HG02763 (cell line): ENCODE results near the gene IGSF3.
"Not testable (repeated sequence)": the region's sequence is repeated elsewhere in the genome, so short reads cannot be mapped to it uniquely, and the experiment has no call there.

ENCODE experiments used
- ATAC-seq: cut with Tn5 transposase; IDR thresholded peaks from one replicate; pipeline ENCODE4 v1.9.1; 2021; ENCODE audit warnings: mild to moderate bottlenecking, moderate library complexity; ENCODE audit not compliant: unreplicated experiment

The IGSF3 gene

GRCh38 chr1:116580446-116581322 lies 86.8 kb downstream of the IGSF3 start:
- ATAC-seq = no peak

DNA sequence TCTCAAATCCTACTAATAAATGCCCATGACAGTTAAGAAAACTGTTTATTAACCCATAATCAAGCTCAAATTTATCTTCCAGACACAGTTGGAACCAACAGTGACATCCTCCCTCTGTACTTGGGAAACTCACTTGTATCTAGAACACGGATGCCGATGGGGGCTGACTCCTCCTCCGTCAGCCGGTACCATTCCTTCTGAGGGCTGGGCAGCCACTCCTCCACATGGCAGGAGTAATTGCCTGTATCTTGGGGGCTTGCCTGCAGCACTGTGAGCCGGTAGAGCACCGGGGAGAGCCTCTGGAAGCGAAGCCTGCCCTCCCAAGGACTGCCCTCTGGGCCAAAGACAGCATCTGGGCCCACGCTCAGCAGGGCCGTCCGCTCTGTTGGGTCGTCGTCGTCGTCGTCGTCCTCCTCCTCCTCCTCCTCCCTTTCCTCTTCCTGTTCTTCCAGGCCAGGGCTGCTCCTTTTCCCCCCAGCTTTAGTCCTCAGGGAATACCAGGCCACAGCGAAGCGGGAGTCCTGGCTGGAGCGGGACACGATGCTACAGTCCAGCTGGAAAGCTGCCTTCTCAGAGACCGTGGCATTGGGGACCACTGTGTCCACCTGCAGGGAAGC lies 88.2 kb downstream of the IGSF3 start:
- ATAC-seq = no peak

- ATAC-seq = no peak
Measured at GRCh38 chr1:116578581-116578980, 89.0 kb downstream of the IGSF3 start.

- ATAC-seq = no peak
Measured at GRCh38 chr1:116577759-116578314, 89.7 kb downstream of the IGSF3 start.

GRCh38 chr1:116574581-116575291 lies 92.8 kb downstream of the IGSF3 start:
- ATAC-seq = no peak

GRCh38 chr1:116573431-116574095 lies 94.0 kb downstream of the IGSF3 start:
- no peak for ATAC-seq

GRCh38 chr1:116572771-116573430 lies 94.6 kb downstream of the IGSF3 start:
- ATAC-seq = no peak

DNA sequence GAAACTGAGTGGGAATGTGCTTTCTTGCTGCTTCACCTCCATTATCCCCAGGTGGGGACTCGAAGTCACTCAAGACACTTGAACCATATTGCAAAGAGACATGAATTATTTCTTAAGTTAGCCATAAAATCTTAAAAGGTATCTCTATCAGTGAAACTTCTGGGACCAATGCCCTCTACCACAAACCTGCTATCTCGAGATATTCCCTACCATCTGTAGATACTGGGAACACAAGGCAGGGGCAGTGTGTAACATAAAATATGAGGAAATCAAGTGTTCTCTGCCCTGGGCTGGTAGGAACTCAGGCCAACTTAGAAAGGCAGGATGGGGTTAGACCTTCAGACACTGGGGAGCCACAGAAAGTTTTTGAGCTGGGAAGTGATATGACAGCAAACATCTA lies 95.4 kb downstream of the IGSF3 start:
- ATAC-seq = no peak

DNA sequence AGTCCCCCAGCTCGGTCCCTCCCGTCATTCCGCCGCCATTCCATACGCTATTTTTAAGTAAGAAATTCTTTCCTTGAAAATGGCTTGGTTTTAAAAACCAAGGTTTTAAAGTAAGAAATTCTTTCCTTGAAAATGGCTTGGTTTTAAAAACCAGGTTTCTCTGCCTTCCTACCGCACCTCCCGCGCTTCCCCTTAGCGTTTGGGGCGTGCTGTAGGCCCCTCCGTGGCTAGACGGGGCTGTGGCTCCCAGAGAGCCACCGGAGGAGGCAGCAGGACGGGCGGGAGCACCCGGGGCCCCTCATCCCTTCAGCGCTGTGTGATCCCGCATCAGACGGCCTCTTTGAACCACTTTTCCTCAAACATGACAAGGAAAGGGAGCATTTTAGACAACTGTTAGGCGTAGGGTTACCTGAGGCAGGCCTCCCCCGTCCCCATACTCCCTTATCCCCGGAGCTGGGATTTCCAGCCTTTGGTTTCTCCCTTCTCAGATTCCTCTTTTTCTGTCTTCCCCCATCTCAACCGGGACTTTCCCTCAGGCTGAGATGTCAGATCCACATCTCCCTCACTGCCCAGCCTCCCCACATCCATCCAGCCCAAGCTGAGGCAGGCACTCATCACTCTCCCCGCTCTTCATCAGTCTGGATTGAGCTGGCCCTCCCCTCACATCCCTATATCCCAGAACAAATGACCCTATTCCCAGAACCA lies 96.2 kb downstream of the IGSF3 start:
- no peak for ATAC-seq

DNA sequence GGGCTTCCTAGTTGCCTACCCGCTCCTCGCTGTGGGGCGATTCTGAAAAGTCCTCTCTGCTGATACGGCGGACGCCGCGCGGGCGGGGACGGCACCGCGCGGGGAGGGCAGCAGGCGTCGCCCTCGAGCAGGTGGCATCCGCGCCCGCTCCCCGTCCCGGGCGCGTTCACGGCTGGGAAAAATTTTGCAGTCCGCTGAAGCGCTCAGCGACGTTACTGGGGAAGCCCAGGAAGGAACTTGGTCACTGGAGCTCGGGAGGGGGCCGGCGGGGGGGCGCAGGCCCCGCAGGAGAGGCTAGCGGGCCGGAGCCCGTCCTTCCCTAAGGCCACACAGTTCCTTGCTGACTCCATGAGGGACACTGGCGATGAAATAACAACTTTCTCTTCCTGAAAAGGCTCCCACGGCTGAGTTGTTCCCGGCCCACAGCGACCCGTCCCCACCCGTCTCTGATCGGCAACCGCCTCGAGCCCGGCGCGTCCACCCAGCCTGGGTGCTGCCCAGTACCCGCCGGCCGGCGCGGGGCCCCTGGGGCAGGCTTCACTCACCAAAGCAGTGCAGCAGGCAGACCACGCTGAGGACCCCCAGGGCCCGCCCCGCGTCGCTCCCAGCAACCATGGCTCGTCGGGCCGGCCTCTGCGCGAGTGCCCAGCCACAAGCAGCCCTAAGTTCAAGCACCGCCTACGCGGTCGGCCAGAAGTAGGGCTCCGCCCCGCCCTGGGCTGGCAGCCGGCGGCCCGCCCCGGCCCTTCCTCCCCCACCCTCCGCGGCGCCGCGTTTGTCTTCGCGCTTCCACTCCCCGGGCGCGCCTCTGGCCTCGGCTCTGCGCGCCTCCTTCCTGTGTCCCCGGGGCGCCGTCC lies 96.9 kb downstream of the IGSF3 start, which contains the start of gene CD58:
Gene CD58 (minus strand): TSS at position 669 of the 857 bp plus-strand sequence. CDS start 54 bp downstream, at position 615.
- peak; percentile 65 for ATAC-seq

DNA sequence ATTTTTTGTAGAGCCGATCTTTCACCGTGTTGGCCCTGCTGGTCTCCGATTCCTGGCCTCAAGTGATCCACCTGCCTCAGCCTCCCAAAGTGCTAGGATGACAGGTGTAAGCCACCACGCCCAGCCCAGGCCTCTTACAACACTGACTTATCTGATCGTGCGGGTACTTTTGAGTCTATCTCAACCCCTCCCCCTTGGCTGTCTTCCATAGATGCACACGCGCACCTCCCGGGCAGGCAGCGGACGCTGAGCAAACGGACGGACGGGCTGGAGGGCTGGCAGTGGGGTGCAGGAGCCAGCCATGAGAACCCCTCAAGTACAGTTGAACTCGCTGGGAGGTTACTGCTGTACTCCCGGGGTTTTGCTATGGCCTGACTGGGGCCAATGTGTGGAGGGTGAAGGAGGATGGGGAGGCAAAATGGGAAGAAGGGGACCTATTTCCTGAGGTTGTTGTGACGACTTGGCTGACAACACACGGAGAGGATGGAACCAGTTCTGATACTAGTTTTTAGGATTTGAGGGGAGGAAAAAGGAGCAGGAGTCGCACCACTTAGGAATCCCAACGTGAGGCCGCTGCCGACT lies 97.7 kb downstream of the IGSF3 start:
- no peak for ATAC-seq

GRCh38 chr1:116569381-116569670 lies 98.2 kb downstream of the IGSF3 start:
- ATAC-seq = no peak

DNA sequence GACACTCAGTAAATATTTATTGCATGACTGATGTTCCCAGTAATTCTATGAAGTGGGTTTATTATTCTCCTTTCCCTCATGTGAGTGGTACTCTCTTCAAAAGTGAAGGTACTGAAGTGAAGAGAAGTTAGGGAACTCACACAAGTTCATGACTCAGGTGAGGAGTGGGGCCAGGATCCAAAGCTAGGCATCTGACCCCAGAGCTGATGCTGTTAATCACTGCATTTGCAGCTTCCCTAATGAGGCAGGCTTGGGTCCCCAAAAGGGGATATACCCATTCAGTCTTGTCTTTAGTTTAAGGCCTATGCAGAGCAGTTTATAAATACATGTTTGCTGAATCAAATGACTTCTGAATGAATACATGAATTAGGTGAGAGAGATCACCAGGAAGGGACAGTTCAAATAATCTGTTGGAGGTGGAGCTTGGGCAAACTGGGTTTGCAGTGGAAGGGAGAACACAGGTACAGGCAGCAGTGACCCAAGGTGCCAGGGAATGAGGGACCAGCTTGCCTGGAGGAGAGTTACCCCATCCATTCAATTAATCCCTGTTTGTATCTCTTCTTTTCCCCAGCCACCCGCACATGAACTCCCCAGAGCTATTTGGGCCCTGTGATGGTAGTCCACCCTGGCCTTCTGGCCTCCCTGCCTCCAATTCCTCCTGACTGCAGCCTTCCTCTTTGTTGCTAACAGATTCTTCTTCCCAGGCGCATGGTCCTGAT lies 98.7 kb downstream of the IGSF3 start:
- no peak for ATAC-seq

DNA sequence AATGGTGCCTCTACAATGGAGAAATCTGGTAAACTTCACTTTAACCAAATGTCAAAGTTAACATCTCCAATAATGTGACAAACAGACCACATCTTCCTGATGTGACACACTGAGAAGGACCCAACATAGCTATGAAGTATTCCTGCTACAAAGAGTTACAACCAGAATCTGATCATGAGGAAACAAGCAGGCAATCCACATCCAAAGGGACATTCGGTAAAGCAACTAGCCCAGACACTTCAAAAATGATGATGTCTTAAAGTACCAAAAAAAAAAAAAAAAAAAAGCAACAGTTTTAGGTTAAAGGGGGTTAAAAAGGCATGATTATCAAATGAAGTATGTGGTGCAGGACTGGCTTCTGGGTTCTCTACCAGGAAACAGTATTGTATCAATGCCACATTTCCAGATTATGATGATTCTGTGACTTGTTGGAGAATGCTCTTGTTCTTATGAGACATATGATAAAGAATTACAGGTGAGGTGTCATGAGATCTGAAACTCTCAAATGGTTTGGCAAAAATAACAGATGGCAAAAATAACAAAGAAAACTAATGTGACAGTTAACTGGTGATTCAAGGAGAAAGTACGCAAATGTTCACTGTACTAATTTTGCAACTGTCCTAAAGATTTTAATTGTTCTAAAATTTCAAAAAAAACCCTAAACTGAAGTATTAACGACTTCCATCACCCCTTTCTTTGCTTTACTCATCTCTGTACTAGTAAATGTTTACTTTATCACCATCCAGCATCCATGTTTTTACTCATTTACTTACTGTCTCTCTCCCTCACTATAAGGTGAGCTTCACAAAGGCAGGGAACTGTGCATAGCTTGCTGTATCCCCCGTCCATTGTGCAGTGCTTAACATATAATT lies 99.5 kb downstream of the IGSF3 start:
- ATAC-seq = no peak

- no peak for ATAC-seq
Measured at GRCh38 chr1:116565222-116565621, 102.3 kb downstream of the IGSF3 start.

GRCh38 chr1:116564426-116564825 lies 103.1 kb downstream of the IGSF3 start:
- no peak for ATAC-seq

DNA sequence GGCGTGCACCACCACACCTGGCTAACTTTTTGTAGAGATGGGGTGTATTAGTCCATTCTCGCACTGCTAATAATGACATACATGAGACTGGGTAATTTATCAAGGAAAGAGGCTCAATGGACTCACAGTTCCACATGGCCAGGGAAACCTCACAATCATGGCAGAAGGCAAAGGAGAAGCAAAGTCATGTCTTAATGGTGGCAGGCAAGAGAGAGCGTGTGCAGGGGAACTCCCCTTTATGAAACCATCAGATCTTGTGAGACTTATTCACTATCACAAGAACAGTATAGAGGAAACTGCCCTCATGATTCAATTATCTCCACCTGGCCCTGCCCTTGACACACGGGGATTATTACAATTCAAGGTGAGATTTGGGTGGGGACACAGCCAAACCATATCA lies 105.1 kb downstream of the IGSF3 start:
- ATAC-seq = not testable (repeated sequence)
